ENCODE results near the gene KRT78.

Gene KRT78

GRCh38 chr12:52821071-52821730 lies 27.6 kb downstream of the KRT78 start:
- TF ChIP-seq, protein P1, sequence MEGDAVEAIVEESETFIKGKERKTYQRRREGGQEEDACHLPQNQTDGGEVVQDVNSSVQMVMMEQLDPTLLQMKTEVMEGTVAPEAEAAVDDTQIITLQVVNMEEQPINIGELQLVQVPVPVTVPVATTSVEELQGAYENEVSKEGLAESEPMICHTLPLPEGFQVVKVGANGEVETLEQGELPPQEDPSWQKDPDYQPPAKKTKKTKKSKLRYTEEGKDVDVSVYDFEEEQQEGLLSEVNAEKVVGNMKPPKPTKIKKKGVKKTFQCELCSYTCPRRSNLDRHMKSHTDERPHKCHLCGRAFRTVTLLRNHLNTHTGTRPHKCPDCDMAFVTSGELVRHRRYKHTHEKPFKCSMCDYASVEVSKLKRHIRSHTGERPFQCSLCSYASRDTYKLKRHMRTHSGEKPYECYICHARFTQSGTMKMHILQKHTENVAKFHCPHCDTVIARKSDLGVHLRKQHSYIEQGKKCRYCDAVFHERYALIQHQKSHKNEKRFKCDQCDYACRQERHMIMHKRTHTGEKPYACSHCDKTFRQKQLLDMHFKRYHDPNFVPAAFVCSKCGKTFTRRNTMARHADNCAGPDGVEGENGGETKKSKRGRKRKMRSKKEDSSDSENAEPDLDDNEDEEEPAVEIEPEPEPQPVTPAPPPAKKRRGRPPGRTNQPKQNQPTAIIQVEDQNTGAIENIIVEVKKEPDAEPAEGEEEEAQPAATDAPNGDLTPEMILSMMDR (IDR thresholded peaks at IDR 0.05; ENCODE audit: insufficient read depth, missing control alignments), result no peak
- FAIRE-seq (no peak), DNase-seq (ENCODE audit: insufficient read length, low spot score) (no peak)

DNA sequence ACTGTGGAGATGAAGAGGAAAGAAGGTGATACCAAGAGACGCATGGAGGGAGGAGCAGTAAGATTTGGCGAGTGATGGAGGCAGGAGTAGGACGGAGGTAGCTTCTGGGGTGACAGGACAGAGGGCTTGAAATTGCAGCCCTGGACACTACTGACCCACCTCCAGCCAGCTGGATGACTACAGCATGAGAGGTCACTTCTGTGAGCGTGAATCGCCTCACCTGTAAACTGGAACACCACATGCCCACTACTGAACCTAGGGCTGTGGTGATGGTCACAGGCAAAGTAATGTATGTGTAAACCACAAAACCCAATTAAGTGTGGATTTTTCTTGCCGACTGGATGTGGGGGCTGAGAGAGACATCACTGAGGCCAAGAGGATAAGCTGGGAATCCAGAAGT lies 28.3 kb downstream of the KRT78 start:
- no peak for DNase-seq (ENCODE audit: insufficient read length, low spot score)
- no peak for FAIRE-seq
- TF ChIP-seq, protein P1 (IDR thresholded peaks at IDR 0.05; ENCODE audit: insufficient read depth, missing control alignments), result no peak

DNA sequence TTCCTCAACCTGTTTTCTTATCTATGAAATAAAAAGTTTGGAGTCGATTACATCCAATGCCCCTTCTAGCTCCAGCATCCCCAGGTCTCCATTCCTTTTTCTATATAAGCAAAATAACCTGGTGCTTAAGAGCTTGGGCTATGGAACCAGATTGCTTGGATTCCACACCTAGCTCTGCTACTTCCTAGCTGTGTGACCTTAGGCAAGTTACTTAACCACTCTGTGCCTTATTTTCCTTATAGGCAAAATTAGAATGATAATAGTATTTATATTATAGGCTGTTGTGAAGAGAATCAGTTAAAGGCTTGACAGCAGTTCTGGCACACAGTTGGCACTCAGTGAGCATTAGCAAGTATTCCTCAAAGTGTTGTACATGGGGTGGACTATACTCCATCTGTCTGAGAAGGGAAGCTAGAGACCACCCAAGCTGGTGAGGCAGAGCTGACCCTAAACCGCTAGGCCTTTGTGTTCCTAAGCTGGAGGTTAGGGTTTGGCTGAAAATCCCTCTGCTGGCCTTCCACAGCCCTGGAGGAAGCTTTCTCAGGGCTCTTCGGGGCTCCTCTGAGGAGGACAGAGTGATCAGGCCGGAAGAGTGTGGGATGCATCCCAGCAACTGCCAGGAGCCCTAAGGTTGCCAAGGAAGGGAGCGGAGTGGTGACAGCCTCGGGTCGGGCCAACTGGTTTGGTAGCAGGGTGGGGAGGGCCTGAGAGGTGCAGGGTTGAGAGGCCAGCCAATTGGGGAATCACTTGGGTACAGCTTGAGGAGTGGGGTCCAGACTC lies 28.9 kb downstream of the KRT78 start:
- TF ChIP-seq, protein P1 (IDR thresholded peaks at IDR 0.05; ENCODE audit: insufficient read depth, missing control alignments), result no peak
- FAIRE-seq (no peak), DNase-seq (ENCODE audit: insufficient read length, low spot score) (no peak)

GRCh38 chr12:52818887-52819420 lies 29.8 kb downstream of the KRT78 start:
- FAIRE-seq (no peak), DNase-seq (ENCODE audit: insufficient read length, low spot score) (no peak)
- TF ChIP-seq, protein P1 (IDR thresholded peaks at IDR 0.05; ENCODE audit: insufficient read depth, missing control alignments), result no peak

- DNase-seq (ENCODE audit: insufficient read length, low spot score), result no peak
- TF ChIP-seq, protein P1 (IDR thresholded peaks at IDR 0.05; ENCODE audit: insufficient read depth, missing control alignments), result no peak
- no peak for FAIRE-seq
These were observed 30.4 kb downstream of the KRT78 start for GRCh38 chr12:52818388-52818787.

DNA sequence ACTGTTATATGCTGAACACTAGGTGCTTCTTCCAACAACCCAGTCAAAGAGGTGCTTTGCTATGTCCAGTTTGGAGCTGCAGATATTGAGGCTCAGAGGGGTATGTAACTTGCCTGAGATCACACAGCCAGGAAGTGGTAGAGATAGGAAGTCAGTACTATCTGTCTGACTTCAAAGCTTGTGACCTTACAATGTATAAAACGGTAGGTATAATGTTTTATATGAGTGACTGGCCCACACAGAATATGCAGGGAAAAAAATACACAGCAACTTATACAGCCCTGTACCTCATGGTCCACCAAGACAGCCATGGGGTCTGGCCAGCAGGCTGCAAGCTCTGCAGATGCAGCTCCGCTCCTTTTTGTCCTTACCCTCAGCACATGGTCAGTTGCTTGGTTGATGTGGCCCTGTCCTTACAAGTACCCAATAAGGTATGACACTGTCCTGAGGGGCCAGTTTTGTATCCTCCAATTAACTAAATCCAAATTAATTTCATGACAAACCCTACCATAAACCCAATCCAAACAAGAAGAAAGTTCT lies 31.0 kb downstream of the KRT78 start:
- FAIRE-seq, result no peak
- TF ChIP-seq, protein P1 (IDR thresholded peaks at IDR 0.05; ENCODE audit: insufficient read depth, missing control alignments), result no peak

More for the DNA sequence above, 31.0 kb downstream of the KRT78 start:
- DNase-seq (ENCODE audit: insufficient read length, low spot score), result no peak

Data from D721Med (cell line).